ENCODE results near the gene NDUFA8. TPM values are rescaled to one million over a fixed set of nuclear protein-coding genes. Genes with fewer than 3 reads are reported as not detected.

NDUFA8 gene
- total RNA-seq, 1 experiment from 2014 or later = 70.7 TPM

GRCh38 chr9:122202111-122202510 is 42.5 kb upstream of the NDUFA8 start:
- Mint-ChIP-seq H3K27me3 (ENCODE audit: low read depth) (no peaks in the 10 kb centered on the region; the same call in 1 of the 2 replicates), H3K36me3 (no peaks in the 10 kb centered on the region), H3K9me3 (no peaks in the 10 kb centered on the region), H3K27ac (no peak overlapping the region), H3K4me3 (no peak overlapping the region), H3K4me1 (peaks cover 23% of the 10 kb centered on the region)
- TF ChIP-seq PRRX2 (CRISPR knock-in tag; IDR thresholded peaks at IDR 0.05) (no peak), ERG (CRISPR knock-in tag; IDR thresholded peaks at IDR 0.05) (no peak), FOXK1 (CRISPR knock-in tag; IDR thresholded peaks at IDR 0.05) (no peak), PRDM15 (CRISPR knock-in tag; IDR thresholded peaks at IDR 0.05) (no peak), ZNF396 (CRISPR knock-in tag; IDR thresholded peaks at IDR 0.05; ENCODE audit: borderline replicate concordance) (no peak), GRHL2 (CRISPR knock-in tag; IDR thresholded peaks at IDR 0.05; ENCODE audit: insufficient replicate concordance, severe bottlenecking) (no peak), TCF7 (CRISPR knock-in tag; IDR thresholded peaks at IDR 0.05; ENCODE audit: low read depth) (no peak), ZNF232 (CRISPR knock-in tag; IDR thresholded peaks at IDR 0.05) (no peak), AR (CRISPR knock-in tag; IDR thresholded peaks at IDR 0.05) (no peak), TEAD4 (CRISPR knock-in tag; IDR thresholded peaks at IDR 0.05) (no peak), NR2C2 (CRISPR knock-in tag; IDR thresholded peaks at IDR 0.05) (no peak), ZSCAN18 (CRISPR knock-in tag; IDR thresholded peaks at IDR 0.05) (no peak), NR3C1 (CRISPR knock-in tag; conservative IDR thresholded peaks at IDR 0.05; ENCODE audit: low read depth) (no peak), PREB (CRISPR knock-in tag; IDR thresholded peaks at IDR 0.05; ENCODE audit: borderline replicate concordance) (no peak), EMX1 (CRISPR knock-in tag; IDR thresholded peaks at IDR 0.05) (no peak), JUN (CRISPR knock-in tag; IDR thresholded peaks at IDR 0.05) (no peak)
- POLR2A ChIA-PET = no interaction called here
- no peak for ATAC-seq
- no peak for DNase-seq (ENCODE audit: low spot score)
- CTCF ChIA-PET = no interaction called here

- ATAC-seq = no peak
- Mint-ChIP-seq H3K9me3 (no peaks in the 10 kb centered on the region), H3K4me1 (peaks cover 23% of the 10 kb centered on the region), H3K4me3 (no peak overlapping the region), H3K27ac (no peak overlapping the region), H3K36me3 (no peaks in the 10 kb centered on the region), H3K27me3 (ENCODE audit: low read depth) (no peaks in the 10 kb centered on the region; the same call in 1 of the 2 replicates)
- ChIA-PET CTCF (interaction anchor here (0.7 kb wide), 1 partner anchor 77 kb away, joined by 3 read pairs; no protein-coding TSS in a partner anchor), POLR2A (no interaction called here)
- no peak for DNase-seq (ENCODE audit: low spot score)
- TF ChIP-seq HMGXB4 (CRISPR knock-in tag; IDR thresholded peaks at IDR 0.05) (no peak), ZMAT4 (CRISPR knock-in tag; IDR thresholded peaks at IDR 0.05) (no peak), ZNF532 (CRISPR knock-in tag; IDR thresholded peaks at IDR 0.05; ENCODE audit: borderline replicate concordance) (no peak)
These were observed 42.1 kb upstream of the NDUFA8 start for GRCh38 chr9:122201641-122202040.

All from WTC11 (cell line).